ENCODE measurements around the gene GIMAP1.

The GIMAP1 gene

DNA sequence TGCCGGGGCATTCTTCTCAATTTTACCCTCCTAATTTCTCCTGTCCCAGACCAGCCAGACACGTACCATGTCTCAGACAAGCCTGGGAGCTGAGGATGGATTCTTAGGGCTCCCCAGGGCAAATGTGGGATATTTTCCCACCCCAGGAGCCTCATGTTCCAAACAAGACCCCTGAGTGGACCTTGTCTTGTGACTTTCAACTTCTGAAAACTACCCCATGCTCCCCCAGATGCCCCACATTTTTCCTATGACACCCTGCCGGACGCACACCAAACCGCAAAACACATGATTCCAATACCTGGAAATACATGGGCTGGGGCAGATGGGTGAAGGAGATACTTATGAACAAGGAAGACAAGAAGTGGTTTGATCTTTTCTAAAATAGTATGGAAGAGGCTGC, 21.7 kb downstream of the GIMAP1 start:
- Histone ChIP-seq H3K36me3 (ENCODE audit: insufficient read depth) (no peaks in the 10 kb centered on the region), H4K20me1 (ENCODE audit: insufficient read depth) (no peaks in the 10 kb centered on the region), H2AFZ (ENCODE audit: low read depth) (no peak overlapping the region), H3K4me3 (IDR thresholded peaks at IDR 0.05; ENCODE audit: insufficient read depth, low read depth, low read length) (no peak overlapping the region), H3K79me2 (ENCODE audit: insufficient read depth, low read depth) (no peaks in the 10 kb centered on the region), H3K9ac (no peak overlapping the region), H3K4me1 (ENCODE audit: low read depth, poor library complexity, severe bottlenecking) (no peaks in the 10 kb centered on the region), H3K27me3 (ENCODE audit: insufficient read depth, low read depth) (no peaks in the 10 kb centered on the region), H3K4me2 (no peak overlapping the region), H3K27ac (no peak overlapping the region)
- TF ChIP-seq, protein P1, sequence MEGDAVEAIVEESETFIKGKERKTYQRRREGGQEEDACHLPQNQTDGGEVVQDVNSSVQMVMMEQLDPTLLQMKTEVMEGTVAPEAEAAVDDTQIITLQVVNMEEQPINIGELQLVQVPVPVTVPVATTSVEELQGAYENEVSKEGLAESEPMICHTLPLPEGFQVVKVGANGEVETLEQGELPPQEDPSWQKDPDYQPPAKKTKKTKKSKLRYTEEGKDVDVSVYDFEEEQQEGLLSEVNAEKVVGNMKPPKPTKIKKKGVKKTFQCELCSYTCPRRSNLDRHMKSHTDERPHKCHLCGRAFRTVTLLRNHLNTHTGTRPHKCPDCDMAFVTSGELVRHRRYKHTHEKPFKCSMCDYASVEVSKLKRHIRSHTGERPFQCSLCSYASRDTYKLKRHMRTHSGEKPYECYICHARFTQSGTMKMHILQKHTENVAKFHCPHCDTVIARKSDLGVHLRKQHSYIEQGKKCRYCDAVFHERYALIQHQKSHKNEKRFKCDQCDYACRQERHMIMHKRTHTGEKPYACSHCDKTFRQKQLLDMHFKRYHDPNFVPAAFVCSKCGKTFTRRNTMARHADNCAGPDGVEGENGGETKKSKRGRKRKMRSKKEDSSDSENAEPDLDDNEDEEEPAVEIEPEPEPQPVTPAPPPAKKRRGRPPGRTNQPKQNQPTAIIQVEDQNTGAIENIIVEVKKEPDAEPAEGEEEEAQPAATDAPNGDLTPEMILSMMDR (conservative IDR thresholded peaks at IDR 0.05; ENCODE audit: low read depth, low read length): no peak

DNA sequence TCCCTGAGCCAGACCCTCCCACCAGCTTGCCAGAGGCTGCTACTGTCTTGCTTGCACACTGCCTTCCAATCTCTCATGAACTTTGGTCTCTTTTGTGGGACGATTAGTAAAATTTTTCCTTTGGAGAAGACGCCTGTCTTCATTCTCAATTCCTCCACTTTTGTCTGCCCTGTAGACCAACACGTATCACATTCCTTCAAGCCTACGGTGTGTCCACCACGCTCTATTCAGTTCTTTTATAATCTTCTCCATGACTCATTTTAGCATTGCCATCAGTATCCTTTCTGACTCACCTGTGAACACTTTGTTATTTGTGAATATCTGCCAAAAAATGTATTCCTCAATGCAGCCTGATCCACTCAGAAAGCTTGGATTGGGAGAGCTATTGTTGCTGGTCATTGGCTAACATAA, 22.2 kb downstream of the GIMAP1 start:
- Histone ChIP-seq H4K20me1 (ENCODE audit: insufficient read depth) (no peaks in the 10 kb centered on the region), H3K4me1 (ENCODE audit: low read depth, poor library complexity, severe bottlenecking) (no peaks in the 10 kb centered on the region), H2AFZ (ENCODE audit: low read depth) (no peak overlapping the region), H3K27ac (no peak overlapping the region), H3K4me3 (IDR thresholded peaks at IDR 0.05; ENCODE audit: insufficient read depth, low read depth, low read length) (no peak overlapping the region), H3K36me3 (ENCODE audit: insufficient read depth) (no peaks in the 10 kb centered on the region), H3K9ac (no peak overlapping the region), H3K27me3 (ENCODE audit: insufficient read depth, low read depth) (no peaks in the 10 kb centered on the region), H3K4me2 (no peak overlapping the region), H3K79me2 (ENCODE audit: insufficient read depth, low read depth) (no peaks in the 10 kb centered on the region)
- TF ChIP-seq, protein P1 (conservative IDR thresholded peaks at IDR 0.05; ENCODE audit: low read depth, low read length): no peak

DNA sequence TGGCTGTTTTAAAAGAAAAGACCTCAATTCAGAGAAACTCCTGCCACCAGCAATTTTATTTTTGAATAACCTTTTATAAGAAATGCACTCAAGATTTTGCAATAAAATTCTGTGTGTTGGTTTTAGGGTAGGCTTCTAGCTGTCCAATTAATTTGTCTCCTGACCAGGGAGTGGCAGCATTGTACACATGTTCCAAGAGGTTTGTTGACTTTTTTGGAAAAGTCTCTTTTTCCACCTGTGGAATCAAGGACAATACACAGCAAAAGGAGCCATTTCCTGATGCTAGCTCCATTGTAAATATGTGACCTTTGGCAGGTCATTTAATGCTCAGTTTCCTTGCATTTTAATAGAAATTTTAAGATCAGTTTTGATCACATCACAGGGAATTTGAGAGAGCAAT, 22.6 kb downstream of the GIMAP1 start:
- H3K4me2 ChIP-seq: no peak overlapping the region
- H3K36me3 ChIP-seq (ENCODE audit: insufficient read depth): no peaks in the 10 kb centered on the region
- H3K27ac ChIP-seq: no peak overlapping the region
- no peak overlapping the region for H3K9ac ChIP-seq
- H3K27me3 ChIP-seq (ENCODE audit: insufficient read depth, low read depth): no peaks in the 10 kb centered on the region
- H3K4me3 ChIP-seq (IDR thresholded peaks at IDR 0.05; ENCODE audit: insufficient read depth, low read depth, low read length): no peak overlapping the region
- no peaks in the 10 kb centered on the region for H3K79me2 ChIP-seq (ENCODE audit: insufficient read depth, low read depth)
- no peaks in the 10 kb centered on the region for H4K20me1 ChIP-seq (ENCODE audit: insufficient read depth)
- no peak overlapping the region for H2AFZ ChIP-seq (ENCODE audit: low read depth)
- TF ChIP-seq, protein P1 (conservative IDR thresholded peaks at IDR 0.05; ENCODE audit: low read depth, low read length): no peak
- H3K4me1 ChIP-seq (ENCODE audit: low read depth, poor library complexity, severe bottlenecking): no peaks in the 10 kb centered on the region

DNA sequence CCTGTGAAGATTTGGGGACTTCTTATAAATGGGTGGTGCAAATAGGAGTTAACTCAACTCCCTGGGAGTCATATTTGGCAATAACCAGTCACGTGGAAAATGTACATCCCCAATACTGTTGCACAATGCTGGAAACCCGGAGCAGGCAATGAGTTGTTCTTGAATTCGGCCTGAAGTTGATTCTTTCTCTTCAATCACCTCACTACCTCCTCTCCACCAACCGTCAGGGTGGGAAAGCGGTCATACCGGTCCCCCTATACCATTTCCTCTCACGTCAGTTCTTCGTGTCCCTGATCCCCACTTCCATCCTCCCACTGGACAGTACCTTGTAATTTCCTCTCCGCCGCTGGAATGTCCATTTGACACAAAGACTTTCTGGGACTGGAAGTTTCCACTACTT, 23.6 kb downstream of the GIMAP1 start:
- H3K79me2 ChIP-seq (ENCODE audit: insufficient read depth, low read depth): no peaks in the 10 kb centered on the region
- H3K4me2 ChIP-seq: no peak overlapping the region
- no peaks in the 10 kb centered on the region for H3K27me3 ChIP-seq (ENCODE audit: insufficient read depth, low read depth)
- no peak overlapping the region for H3K27ac ChIP-seq
- TF ChIP-seq, protein P1 (conservative IDR thresholded peaks at IDR 0.05; ENCODE audit: low read depth, low read length): no peak
- H2AFZ ChIP-seq (ENCODE audit: low read depth): no peak overlapping the region
- no peaks in the 10 kb centered on the region for H4K20me1 ChIP-seq (ENCODE audit: insufficient read depth)
- H3K4me3 ChIP-seq (IDR thresholded peaks at IDR 0.05; ENCODE audit: insufficient read depth, low read depth, low read length): no peak overlapping the region
- no peaks in the 10 kb centered on the region for H3K4me1 ChIP-seq (ENCODE audit: low read depth, poor library complexity, severe bottlenecking)
- no peaks in the 10 kb centered on the region for H3K36me3 ChIP-seq (ENCODE audit: insufficient read depth)
- H3K9ac ChIP-seq: no peak overlapping the region

Measured in KMS-11 (cell line).